IPS-NIHi11 (cell line): ENCODE results near the gene KCTD13.
"Not testable (repeated sequence)": the region's sequence is repeated elsewhere in the genome, so short reads cannot be mapped to it uniquely, and the experiment has no call there.

Source experiments
- DNase-seq: peaks from one replicate; pipeline ENCODE4 v3.0.0; 2012; ENCODE audit warnings: mixed read lengths, low spot score

The KCTD13 gene

DNA sequence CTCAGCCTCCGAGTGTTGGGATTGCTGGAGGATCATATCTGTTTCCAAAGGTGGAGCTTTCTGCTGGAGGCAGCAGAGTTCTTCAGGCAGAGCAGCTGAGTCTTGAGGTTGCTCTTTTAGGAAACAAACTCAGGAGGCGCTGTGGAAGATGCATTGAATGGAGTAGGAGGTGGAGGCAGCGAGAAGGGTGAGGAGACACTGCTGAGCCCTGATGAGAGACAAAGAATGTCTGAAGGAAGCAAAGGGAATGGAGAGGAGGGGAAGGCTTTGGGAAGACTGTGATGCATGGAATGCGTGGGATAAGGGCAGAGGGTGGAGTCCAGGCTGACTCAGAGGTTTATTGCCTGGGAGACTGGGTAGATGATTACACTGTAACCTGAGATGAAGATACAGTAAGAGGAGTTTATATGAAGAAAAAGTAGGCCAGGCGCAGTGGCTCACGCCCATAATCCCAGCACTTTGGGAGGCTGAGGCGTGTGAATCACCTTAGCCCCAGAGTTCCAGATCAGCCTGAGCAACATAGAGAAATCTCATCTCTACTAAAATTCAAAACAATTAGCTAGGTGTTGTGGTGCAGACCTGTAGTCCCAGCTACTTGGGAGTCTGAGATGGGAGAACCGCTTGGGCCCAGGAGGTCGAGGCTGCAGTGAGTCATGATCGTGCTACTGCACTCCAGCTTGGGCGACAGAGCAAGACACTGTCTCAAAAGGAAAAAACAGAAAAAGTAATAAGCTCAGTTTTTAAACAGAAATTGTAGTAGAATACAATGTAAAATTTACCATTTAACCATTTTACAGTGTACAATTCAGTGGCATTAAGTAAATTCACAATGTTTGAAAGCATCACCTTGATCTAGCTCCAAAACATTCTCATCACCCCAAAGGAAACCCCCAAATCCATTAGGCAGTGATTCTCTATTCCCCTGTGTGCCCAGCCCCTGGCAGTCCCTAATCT is 18.1 kb upstream of the KCTD13 start:
- peak; percentile 71 for DNase-seq

- no peak for DNase-seq
These were observed 14.6 kb upstream of the KCTD13 start for GRCh38 chr16:29940656-29941055.

GRCh38 chr16:29931750-29932149 is 5.7 kb upstream of the KCTD13 start:
- not testable (repeated sequence) for DNase-seq

- DNase-seq = no peak
These were observed 1.3 kb upstream of the KCTD13 start for GRCh38 chr16:29927070-29927905.

- DNase-seq = peak; percentile 44
These were observed 656 bp upstream of the KCTD13 start for GRCh38 chr16:29926711-29927052.

DNA sequence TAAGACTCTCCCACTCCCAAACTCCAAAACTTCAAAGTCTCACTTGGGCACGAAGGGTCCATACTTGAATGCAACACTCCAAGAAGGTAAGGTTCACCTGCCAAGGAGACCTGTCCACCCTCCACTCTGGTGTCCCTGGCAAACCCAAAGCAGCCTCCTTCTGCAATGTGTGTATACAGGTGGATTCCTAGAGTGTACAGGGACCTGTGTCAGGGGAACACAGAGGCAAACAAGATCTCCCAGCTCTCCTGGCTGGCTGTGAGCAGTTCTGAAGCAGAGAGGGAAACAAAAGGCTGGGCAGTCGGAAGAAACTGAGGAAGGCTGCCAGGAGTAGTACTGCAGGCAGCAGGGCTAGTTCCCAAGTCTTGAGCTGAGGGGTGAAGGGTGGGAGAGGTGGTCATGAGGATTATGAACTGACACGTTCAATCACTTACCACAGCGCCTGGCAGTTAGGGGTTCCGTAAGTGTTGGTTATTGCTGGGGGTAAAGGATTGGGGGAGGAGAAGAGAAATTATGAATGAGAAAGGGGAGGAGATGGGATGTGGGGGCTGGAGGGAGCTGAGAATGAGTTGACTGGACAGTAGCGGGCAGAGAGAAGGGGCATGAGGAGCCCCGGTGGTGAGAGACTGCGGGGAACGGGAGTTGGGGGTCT is 795 bp downstream of the KCTD13 start:
- DNase-seq = no peak

- DNase-seq = no peak
These were observed 3.0 kb downstream of the KCTD13 start for GRCh38 chr16:29922986-29923501.

GRCh38 chr16:29922326-29922725 is 3.7 kb downstream of the KCTD13 start:
- no peak for DNase-seq

DNA sequence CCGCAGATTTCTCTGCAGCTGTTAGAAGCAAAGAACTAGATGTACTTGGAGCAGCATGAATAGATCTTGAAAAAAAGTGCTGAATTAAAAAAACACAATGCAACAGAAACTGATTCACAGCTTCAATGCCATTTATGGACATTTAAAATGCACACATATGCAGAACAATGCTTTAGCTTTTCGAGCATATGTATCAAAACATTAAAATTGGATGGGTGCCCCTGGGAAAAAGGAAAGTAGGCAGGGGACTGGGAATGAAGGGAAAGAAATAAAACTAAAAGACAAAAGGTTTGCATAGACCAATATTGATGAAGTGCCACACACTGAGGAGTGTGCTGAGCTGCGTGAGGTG is 5.0 kb downstream of the KCTD13 start:
- no peak for DNase-seq

GRCh38 chr16:29920288-29921033 is 5.6 kb downstream of the KCTD13 start:
- no peak for DNase-seq

- DNase-seq = no peak
These were observed 9.0 kb downstream of the KCTD13 start for GRCh38 chr16:29916979-29917378.

- DNase-seq = no peak
These were observed 10.3 kb downstream of the KCTD13 start for GRCh38 chr16:29915590-29916247.

- DNase-seq = no peak
These were observed 12.5 kb downstream of the KCTD13 start for GRCh38 chr16:29913514-29913913.

- no peak for DNase-seq
These were observed 13.9 kb downstream of the KCTD13 start for GRCh38 chr16:29912087-29912486.

DNA sequence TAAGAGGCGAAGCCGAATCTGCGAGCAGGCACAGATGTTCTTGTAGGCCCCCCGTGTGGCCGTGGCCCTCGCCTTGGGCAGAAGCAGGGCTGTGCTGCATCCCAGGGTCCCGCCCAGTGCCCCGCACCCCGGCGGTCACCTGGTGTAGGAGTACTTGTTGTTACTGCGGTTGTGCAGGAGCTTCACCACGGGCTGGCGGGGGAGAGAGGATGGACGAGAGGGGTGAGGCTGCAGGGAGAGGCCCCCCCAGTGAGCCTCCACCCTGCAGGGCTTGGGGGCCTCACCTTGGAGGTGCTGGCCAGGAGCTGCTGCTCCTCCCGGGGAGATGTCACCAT is 14.4 kb downstream of the KCTD13 start:
- no peak for DNase-seq

GRCh38 chr16:29910819-29911675 is 15.0 kb downstream of the KCTD13 start:
- no peak for DNase-seq

GRCh38 chr16:29909851-29910250 is 16.2 kb downstream of the KCTD13 start:
- DNase-seq = not testable (repeated sequence)

- DNase-seq = no peak
These were observed 16.6 kb downstream of the KCTD13 start for GRCh38 chr16:29909391-29909790.

DNA sequence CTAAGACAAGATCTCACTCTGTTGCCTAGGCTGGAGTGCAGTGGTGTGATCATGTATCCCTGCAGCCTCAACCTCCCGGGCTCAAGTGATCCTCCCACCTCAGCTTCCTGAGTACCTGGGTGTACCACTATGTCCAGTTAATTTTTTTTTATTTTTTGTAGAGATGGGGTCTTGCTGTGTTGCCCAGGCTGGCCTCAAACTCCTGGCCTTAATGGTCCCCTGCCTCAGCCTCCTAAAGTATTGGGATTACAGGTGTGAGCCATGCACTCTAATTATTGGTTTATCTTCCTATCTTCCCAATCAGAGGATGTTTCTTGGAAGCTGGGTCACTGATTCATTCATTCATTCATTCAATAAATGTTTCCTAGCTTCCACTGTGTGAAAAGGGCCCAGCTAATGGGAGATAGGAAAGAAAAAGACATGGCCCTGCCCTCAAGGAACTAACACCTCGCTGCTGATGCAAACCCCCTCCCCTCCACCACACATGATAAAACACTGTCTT is 17.3 kb downstream of the KCTD13 start:
- DNase-seq = no peak

GRCh38 chr16:29907973-29908372 is 18.1 kb downstream of the KCTD13 start:
- DNase-seq = no peak
